OCI-LY3 (cell line): ENCODE data around the gene ROR2.

Source experiments
- H2AFZ ChIP-seq: fragments of 200-600, 300-600 bp; shearing (Covaris generic); 2 replicates; pipeline ENCODE4 v1.6.0; 2014; ENCODE audit warnings: antibody characterized with exemption, low read depth, low read length
- H3K27ac ChIP-seq: fragments of 200-600, 300-600 bp; sonication (generic); 2 replicates; pipeline ENCODE4 v1.5.1; 2014; ENCODE audit warnings: mild to moderate bottlenecking, low read length, moderate library complexity, mixed read lengths
- H3K27me3 ChIP-seq: fragments of 200-600, 300-600 bp; sonication (generic); 2 replicates; pipeline ENCODE4 v1.6.1; 2014; ENCODE audit warnings: low read depth, low read length, mixed read lengths
- H3K36me3 ChIP-seq: fragments of 200-600, 300-600 bp; sonication (generic); replicated peaks from 2 replicates; pipeline ENCODE3; 2014; ENCODE audit warnings: low read depth, low read length, mixed read lengths
- H3K4me1 ChIP-seq: fragments of 300-600, 200-600 bp; sonication (generic); 2 replicates; pipeline ENCODE4 v1.6.1; 2014; ENCODE audit warnings: low read length, mixed read lengths
- H3K4me2 ChIP-seq: fragments of 200-600, 300-600 bp; sonication (generic); 2 replicates; pipeline ENCODE4 v1.6.1; 2014; ENCODE audit warnings: low read length, mixed read lengths
- H3K4me3 ChIP-seq: fragments of 300-600, 200-600 bp; sonication (generic); 2 replicates; pipeline ENCODE4 v1.5.1; 2014; ENCODE audit warnings: antibody characterized with exemption, mild to moderate bottlenecking, low read length, moderate library complexity
- H3K79me2 ChIP-seq: fragments of 300-600, 200-600 bp; shearing (Covaris generic); 2 replicates; pipeline ENCODE4 v1.6.1; 2014; ENCODE audit warnings: mild to moderate bottlenecking, low read length, mixed read lengths
- H3K9ac ChIP-seq: fragments of 300-600, 200-600 bp; shearing (Covaris generic); 2 replicates; pipeline ENCODE4 v1.6.0; 2014; ENCODE audit warnings: mild to moderate bottlenecking, low read length, moderate library complexity
- H3K9me3 ChIP-seq: fragments of 200-600, 300-600 bp; shearing (Covaris generic); 2 replicates; pipeline ENCODE4 v1.6.1; 2014; ENCODE audit warnings: low read length, mixed read lengths; ENCODE audit not compliant: insufficient read depth
- H4K20me1 ChIP-seq: fragments of 200-600, 300-600 bp; sonication (generic); 2 replicates; pipeline ENCODE4 v1.6.1; 2016; ENCODE audit warnings: low read length, mixed read lengths; ENCODE audit not compliant: insufficient read depth
- EZH2phosphoT487 ChIP-seq: fragments of 200-600 bp; shearing (Covaris generic); IDR thresholded peaks from 2 replicates; pipeline ENCODE4 v1.6.1; 2018; ENCODE audit warnings: antibody characterized with exemption, mixed run types, low read depth
- TF ChIP-seq, protein P1 (sequence below): fragments of 200-600, 300-600 bp; sonication (generic); IDR thresholded peaks from 2 replicates; pipeline ENCODE4 v1.5.1; 2014; ENCODE audit warnings: antibody characterized with exemption, low read length, low read depth

Gene ROR2

GRCh38 chr9:91657501-91657900, 292.5 kb downstream of the ROR2 start:
- no peak overlapping the region for H3K9ac ChIP-seq
- no peaks in the 10 kb centered on the region for H4K20me1 ChIP-seq
- no peak overlapping the region for H2AFZ ChIP-seq
- no peak overlapping the region for H3K27ac ChIP-seq
- no peak overlapping the region for H3K4me2 ChIP-seq
- no peak overlapping the region for H3K4me3 ChIP-seq
- H3K79me2 ChIP-seq, result no peaks in the 10 kb centered on the region
- no peaks in the 10 kb centered on the region for H3K9me3 ChIP-seq
- TF ChIP-seq EZH2phosphoT487, result no peak
- TF ChIP-seq, protein P1, sequence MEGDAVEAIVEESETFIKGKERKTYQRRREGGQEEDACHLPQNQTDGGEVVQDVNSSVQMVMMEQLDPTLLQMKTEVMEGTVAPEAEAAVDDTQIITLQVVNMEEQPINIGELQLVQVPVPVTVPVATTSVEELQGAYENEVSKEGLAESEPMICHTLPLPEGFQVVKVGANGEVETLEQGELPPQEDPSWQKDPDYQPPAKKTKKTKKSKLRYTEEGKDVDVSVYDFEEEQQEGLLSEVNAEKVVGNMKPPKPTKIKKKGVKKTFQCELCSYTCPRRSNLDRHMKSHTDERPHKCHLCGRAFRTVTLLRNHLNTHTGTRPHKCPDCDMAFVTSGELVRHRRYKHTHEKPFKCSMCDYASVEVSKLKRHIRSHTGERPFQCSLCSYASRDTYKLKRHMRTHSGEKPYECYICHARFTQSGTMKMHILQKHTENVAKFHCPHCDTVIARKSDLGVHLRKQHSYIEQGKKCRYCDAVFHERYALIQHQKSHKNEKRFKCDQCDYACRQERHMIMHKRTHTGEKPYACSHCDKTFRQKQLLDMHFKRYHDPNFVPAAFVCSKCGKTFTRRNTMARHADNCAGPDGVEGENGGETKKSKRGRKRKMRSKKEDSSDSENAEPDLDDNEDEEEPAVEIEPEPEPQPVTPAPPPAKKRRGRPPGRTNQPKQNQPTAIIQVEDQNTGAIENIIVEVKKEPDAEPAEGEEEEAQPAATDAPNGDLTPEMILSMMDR, result no peak
- H3K36me3 ChIP-seq, result no peaks in the 10 kb centered on the region
- H3K4me1 ChIP-seq, result peaks cover 11% of the 10 kb centered on the region
- H3K27me3 ChIP-seq, result peaks cover 7% of the 10 kb centered on the region; the same call in 1 of the 2 replicates

GRCh38 chr9:91655658-91656057, 294.4 kb downstream of the ROR2 start:
- Histone ChIP-seq H2AFZ (no peak overlapping the region), H3K4me2 (no peak overlapping the region), H4K20me1 (no peaks in the 10 kb centered on the region), H3K4me3 (no peak overlapping the region), H3K9me3 (no peaks in the 10 kb centered on the region), H3K4me1 (peaks cover 11% of the 10 kb centered on the region), H3K79me2 (no peaks in the 10 kb centered on the region), H3K36me3 (no peaks in the 10 kb centered on the region), H3K9ac (no peak overlapping the region), H3K27ac (no peak overlapping the region), H3K27me3 (peaks cover 7% of the 10 kb centered on the region; the same call in 1 of the 2 replicates)
- TF ChIP-seq, protein P1, result no peak
- no peak for TF ChIP-seq EZH2phosphoT487

DNA sequence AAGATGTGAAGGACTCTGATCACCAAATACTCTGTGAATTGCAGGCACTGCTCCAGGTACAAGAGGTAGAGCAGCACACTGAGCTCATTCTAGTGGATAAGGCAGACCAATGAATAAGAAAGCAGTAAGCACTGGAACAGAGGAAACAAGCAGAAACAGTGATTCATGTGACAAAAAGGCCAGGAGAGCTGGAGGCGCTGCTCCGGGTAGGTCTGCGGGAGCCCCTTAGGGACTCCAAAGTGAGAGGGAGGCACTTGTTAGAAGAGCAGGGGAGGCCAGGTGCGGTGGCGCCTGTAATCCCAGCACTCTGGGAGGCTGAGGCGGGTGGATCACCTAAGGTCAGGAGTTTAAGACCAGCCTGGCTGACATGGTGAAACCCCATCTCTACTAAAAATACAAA, 294.8 kb downstream of the ROR2 start:
- Histone ChIP-seq H3K27me3 (peaks cover 10% of the 10 kb centered on the region; the same call in 1 of the 2 replicates), H3K9me3 (no peaks in the 10 kb centered on the region), H3K27ac (no peak overlapping the region), H3K4me3 (no peak overlapping the region), H3K4me1 (peaks cover 11% of the 10 kb centered on the region), H3K9ac (no peak overlapping the region), H3K36me3 (no peaks in the 10 kb centered on the region), H4K20me1 (no peaks in the 10 kb centered on the region), H3K4me2 (no peak overlapping the region), H2AFZ (no peak overlapping the region), H3K79me2 (no peaks in the 10 kb centered on the region)
- TF ChIP-seq EZH2phosphoT487, result no peak
- TF ChIP-seq, protein P1, result no peak

DNA sequence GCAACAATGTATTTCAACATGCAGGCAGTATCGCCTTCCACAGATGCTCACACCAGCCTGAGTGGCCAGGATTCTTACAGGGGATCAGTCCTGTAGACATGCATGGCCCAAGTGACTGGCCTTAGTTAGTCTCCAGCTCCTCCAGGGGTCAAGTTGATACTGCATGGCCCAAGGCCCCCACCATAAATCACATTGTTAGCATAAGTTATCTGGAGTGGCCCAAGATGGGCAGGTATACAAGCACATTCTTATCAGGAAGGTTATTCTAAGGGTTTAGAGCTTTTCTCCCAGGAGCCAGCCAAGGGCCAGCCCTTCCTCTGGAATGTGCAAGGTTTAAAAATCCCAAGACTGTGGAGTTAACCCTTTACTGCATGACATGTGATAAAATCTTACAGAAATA, 295.5 kb downstream of the ROR2 start:
- H3K27ac ChIP-seq, result no peak overlapping the region
- no peaks in the 10 kb centered on the region for H4K20me1 ChIP-seq
- no peak overlapping the region for H3K4me2 ChIP-seq
- H3K27me3 ChIP-seq, result peaks cover 13% of the 10 kb centered on the region
- H3K79me2 ChIP-seq, result no peaks in the 10 kb centered on the region
- H3K36me3 ChIP-seq, result no peaks in the 10 kb centered on the region
- peaks cover 11% of the 10 kb centered on the region for H3K4me1 ChIP-seq
- H2AFZ ChIP-seq, result no peak overlapping the region
- no peak for TF ChIP-seq EZH2phosphoT487
- TF ChIP-seq, protein P1, result no peak
- no peak overlapping the region for H3K4me3 ChIP-seq
- no peaks in the 10 kb centered on the region for H3K9me3 ChIP-seq
- no peak overlapping the region for H3K9ac ChIP-seq
